ENCODE results near the gene GFRA1. TPM values are rescaled to one million over a fixed set of nuclear protein-coding genes. Genes with fewer than 3 reads are reported as not detected.

Gene GFRA1
- total RNA-seq, 1 donor from 2014 or later = 14.0 TPM

DNA sequence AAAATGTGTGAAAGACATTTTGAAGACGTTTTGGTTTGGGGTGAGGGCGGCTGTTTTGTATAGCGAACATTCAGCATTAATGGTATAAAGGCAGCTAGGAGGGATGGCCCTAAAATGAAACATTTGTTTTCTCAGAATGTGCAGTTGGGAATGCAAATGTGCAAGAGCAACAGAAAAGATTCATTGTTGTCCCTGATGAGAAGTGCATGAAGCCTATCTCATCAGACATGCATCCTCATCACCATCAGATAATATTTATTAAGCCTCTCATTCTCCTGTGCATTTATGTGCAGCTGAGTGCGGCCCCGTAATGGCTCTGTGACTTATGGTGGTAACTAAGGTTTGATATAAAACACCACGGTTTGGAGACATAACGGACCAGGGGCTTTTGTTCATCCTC lies 199.5 kb downstream of the GFRA1 start:
- no peak overlapping the region for H3K9ac ChIP-seq
- H4K20me1 ChIP-seq (ENCODE audit: low read depth) = no peaks in the 10 kb centered on the region
- Mint-ChIP-seq H3K36me3 (no peaks in the 10 kb centered on the region), H3K27me3 (ENCODE audit: insufficient read depth, low read depth) (peaks cover 4% of the 10 kb centered on the region), H3K4me1 (peaks cover 22% of the 10 kb centered on the region), H3K9me3 (no peaks in the 10 kb centered on the region), H3K4me3 (no peak overlapping the region), H3K27ac (no peak overlapping the region)
- no peak overlapping the region for H2AFZ ChIP-seq (replicated peaks)
- no peaks in the 10 kb centered on the region for H3F3A ChIP-seq (ENCODE audit: low read depth)
- TF ChIP-seq, protein P1, sequence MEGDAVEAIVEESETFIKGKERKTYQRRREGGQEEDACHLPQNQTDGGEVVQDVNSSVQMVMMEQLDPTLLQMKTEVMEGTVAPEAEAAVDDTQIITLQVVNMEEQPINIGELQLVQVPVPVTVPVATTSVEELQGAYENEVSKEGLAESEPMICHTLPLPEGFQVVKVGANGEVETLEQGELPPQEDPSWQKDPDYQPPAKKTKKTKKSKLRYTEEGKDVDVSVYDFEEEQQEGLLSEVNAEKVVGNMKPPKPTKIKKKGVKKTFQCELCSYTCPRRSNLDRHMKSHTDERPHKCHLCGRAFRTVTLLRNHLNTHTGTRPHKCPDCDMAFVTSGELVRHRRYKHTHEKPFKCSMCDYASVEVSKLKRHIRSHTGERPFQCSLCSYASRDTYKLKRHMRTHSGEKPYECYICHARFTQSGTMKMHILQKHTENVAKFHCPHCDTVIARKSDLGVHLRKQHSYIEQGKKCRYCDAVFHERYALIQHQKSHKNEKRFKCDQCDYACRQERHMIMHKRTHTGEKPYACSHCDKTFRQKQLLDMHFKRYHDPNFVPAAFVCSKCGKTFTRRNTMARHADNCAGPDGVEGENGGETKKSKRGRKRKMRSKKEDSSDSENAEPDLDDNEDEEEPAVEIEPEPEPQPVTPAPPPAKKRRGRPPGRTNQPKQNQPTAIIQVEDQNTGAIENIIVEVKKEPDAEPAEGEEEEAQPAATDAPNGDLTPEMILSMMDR (IDR thresholded peaks at IDR 0.05) = no peak
- TF ChIP-seq EZH2 (IDR thresholded peaks at IDR 0.05) = no peak
- no peak for TF ChIP-seq EZH2phosphoT487 (IDR thresholded peaks at IDR 0.05)
- no peaks in the 10 kb centered on the region for H3K9me3 ChIP-seq (ENCODE audit: low read depth)
- no peaks in the 10 kb centered on the region for H3K27me3 ChIP-seq
- H3K36me3 ChIP-seq = no peaks in the 10 kb centered on the region
- no peak overlapping the region for H3K27ac ChIP-seq
- H3K4me2 ChIP-seq = peak overlapping the region; percentile 3
- H3K4me3 ChIP-seq = no peak overlapping the region
- no peak for DNase-seq (ENCODE audit: low spot score)
- peaks cover 17% of the 10 kb centered on the region for H3K4me1 ChIP-seq
- no peaks in the 10 kb centered on the region for H3K79me2 ChIP-seq (ENCODE audit: low read depth)

DNA sequence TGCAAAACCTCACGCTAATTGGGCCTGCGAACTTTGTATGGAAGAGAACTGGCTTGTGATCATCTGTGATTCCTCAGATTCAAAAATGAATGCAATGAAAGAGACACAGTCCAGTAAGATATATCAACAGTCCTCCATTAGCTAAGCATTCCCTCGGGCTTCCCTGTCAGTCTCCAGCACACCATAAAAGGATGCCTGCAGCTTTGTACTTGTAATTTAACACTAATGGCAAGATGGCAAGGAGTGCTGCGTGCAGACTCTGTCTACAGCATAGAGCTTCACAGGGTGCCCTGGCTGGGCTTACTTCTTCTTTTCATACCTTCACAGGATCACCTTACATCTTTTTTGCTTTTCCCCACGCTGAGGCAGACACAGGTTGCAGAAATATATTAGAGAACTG lies 200.0 kb downstream of the GFRA1 start:
- Histone ChIP-seq H3K9me3 (ENCODE audit: low read depth) (no peaks in the 10 kb centered on the region), H3K36me3 (no peaks in the 10 kb centered on the region), H3K27ac (no peak overlapping the region), H3K4me1 (peaks cover 17% of the 10 kb centered on the region), H3K4me2 (peak overlapping the region; percentile 3), H3K9ac (no peak overlapping the region), H2AFZ (replicated peaks) (no peak overlapping the region), H3K79me2 (ENCODE audit: low read depth) (no peaks in the 10 kb centered on the region), H3K4me3 (no peak overlapping the region), H4K20me1 (ENCODE audit: low read depth) (no peaks in the 10 kb centered on the region), H3K27me3 (no peaks in the 10 kb centered on the region), H3F3A (ENCODE audit: low read depth) (no peaks in the 10 kb centered on the region)
- TF ChIP-seq EZH2 (IDR thresholded peaks at IDR 0.05) = no peak
- TF ChIP-seq, protein P1 (IDR thresholded peaks at IDR 0.05) = no peak
- TF ChIP-seq EZH2phosphoT487 (IDR thresholded peaks at IDR 0.05) = no peak
- Mint-ChIP-seq H3K4me3 (no peak overlapping the region), H3K27me3 (ENCODE audit: insufficient read depth, low read depth) (peaks cover 4% of the 10 kb centered on the region), H3K27ac (peak overlapping the region; percentile 84), H3K9me3 (no peaks in the 10 kb centered on the region), H3K4me1 (peaks cover 22% of the 10 kb centered on the region), H3K36me3 (no peaks in the 10 kb centered on the region)
- peak; percentile 48 for DNase-seq (ENCODE audit: low spot score)

DNA sequence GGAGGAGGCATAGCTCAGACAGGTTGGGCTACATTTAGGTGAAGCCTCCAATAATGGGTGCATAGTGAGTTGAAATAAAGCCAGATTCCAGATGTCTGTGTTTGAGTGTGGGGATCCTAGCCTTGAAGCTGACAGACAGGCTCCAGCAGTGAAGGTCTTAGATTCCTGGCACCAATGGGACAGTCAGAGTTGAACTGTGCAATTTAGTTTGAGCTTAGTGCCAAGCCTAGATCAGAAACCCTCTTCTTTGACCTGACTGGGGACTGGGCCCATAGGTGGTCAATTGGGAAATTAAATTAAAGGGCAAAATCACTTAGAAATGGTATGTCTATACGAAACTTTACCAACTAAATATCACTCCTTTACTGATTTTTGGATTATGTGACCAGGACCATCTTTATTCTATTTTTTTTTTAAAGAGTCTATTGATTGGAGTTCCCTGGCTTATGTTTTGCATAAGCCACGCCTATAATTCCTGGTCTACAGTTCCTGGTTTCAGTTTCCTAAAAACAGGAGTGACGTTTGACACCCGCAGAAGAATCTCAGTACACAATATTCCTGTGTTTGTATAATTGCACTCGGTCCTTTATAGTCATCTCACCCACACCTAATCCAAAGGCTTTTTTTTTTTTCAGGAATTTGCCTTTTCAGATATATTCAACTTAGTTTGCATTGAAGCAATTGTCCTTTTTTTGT lies 201.4 kb downstream of the GFRA1 start:
- TF ChIP-seq, protein P1 (IDR thresholded peaks at IDR 0.05) = no peak
- no peak for TF ChIP-seq EZH2 (IDR thresholded peaks at IDR 0.05)
- no peak for TF ChIP-seq EZH2phosphoT487 (IDR thresholded peaks at IDR 0.05)
- Histone ChIP-seq H3K4me3 (no peak overlapping the region), H2AFZ (replicated peaks) (no peak overlapping the region), H3K36me3 (no peaks in the 10 kb centered on the region), H3K27ac (no peak overlapping the region), H3K9ac (no peak overlapping the region), H3K4me1 (peaks cover 17% of the 10 kb centered on the region), H3K9me3 (ENCODE audit: low read depth) (no peaks in the 10 kb centered on the region), H3F3A (ENCODE audit: low read depth) (no peaks in the 10 kb centered on the region), H3K27me3 (no peaks in the 10 kb centered on the region), H3K4me2 (no peak overlapping the region), H3K79me2 (ENCODE audit: low read depth) (no peaks in the 10 kb centered on the region), H4K20me1 (ENCODE audit: low read depth) (no peaks in the 10 kb centered on the region)
- H3K27ac Mint-ChIP-seq = no peak overlapping the region
- no peak overlapping the region for H3K4me3 Mint-ChIP-seq
- H3K4me1 Mint-ChIP-seq = peaks cover 22% of the 10 kb centered on the region
- H3K9me3 Mint-ChIP-seq = no peaks in the 10 kb centered on the region
- DNase-seq (ENCODE audit: low spot score) = no peak
- peaks cover 4% of the 10 kb centered on the region for H3K27me3 Mint-ChIP-seq (ENCODE audit: insufficient read depth, low read depth)
- H3K36me3 Mint-ChIP-seq = no peaks in the 10 kb centered on the region
